Natural killer cell treated with Interleukin-12 subunit alpha and Interleukin-12 subunit beta and Interleukin-15 and Interleukin-18, amount 100 ng/mL, for 72 hours (primary cell): ENCODE results near the gene TENM3. TPM values are rescaled to one million over a fixed set of nuclear protein-coding genes. Genes with fewer than 3 reads are reported as not detected.

Experiments
- ATAC-seq, 2 donors: fragments of 150-1000 bp; cut with Tn5 transposase in 1 of 2; sonication (Bioruptor Pico), chemical (Tn5 transposase) in 1 of 2; 2 replicates each; pipeline ENCODE4 v1.10.0; 2021
- DNase-seq: peaks from one replicate; pipeline ENCODE4 v3.0.0; 2022; ENCODE audit warnings: low spot score
- H3K27ac Mint-ChIP-seq, 2 donors: 1 replicate in 1 of 2; 2 replicates in 1 of 2; pipeline ENCODE4 v1.8.0; 2022; ENCODE audit warnings: mixed read lengths in 2 of 2, mild to moderate bottlenecking in 1 of 2, moderate library complexity in 1 of 2
- H3K27me3 Mint-ChIP-seq, 2 donors: 1 replicate in 1 of 2; 2 replicates in 1 of 2; pipeline ENCODE4 v1.8.0; 2022; ENCODE audit warnings: mixed read lengths in 2 of 2
- H3K36me3 Mint-ChIP-seq: one replicate; pipeline ENCODE4 v1.8.0; 2022; ENCODE audit warnings: mixed read lengths
- H3K4me1 Mint-ChIP-seq, 2 donors: 1 replicate in 1 of 2; 2 replicates in 1 of 2; pipeline ENCODE4 v1.8.0; 2022; ENCODE audit warnings: low read depth in 2 of 2, mixed read lengths in 2 of 2, mild to moderate bottlenecking in 1 of 2
- H3K4me3 Mint-ChIP-seq: one replicate; pipeline ENCODE4 v1.8.0; 2022; ENCODE audit warnings: mixed read lengths
- H3K9me3 Mint-ChIP-seq: 2 replicates; pipeline ENCODE4 v1.8.0; 2022; ENCODE audit warnings: mixed read lengths
- total RNA-seq, 2 donors: library from RNA; stranded (reverse); gene quantifications; one replicate each; pipeline ENCODE4 v1.2.3, GENCODE V29; 2022

TENM3 gene
- total RNA-seq, 2 donors from 2014 or later = not detected

DNA sequence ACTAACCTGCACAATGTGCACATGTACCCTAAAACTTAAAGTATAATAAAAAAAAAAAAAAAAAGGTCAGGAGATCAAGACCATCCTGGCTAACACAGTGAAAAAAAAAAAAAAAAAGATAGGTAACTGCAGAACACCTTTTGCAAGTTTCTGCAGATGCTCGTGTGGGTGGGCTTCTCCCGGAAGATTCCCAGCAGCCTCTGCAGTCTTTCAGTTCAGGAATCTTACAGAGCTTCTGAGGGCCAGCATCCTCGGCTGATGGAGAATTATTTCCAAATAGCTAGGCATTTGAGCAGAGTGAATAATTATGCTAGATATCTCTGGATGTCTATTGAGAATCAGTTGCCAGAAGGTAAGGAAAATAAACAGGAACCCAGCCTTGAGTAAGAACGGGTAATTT, 373.3 kb downstream of the TENM3 start:
- H3K36me3 Mint-ChIP-seq = no peaks in the 10 kb centered on the region
- DNase-seq = no peak
- H3K27me3 Mint-ChIP-seq = peaks cover 6 to 8% of the 10 kb centered on the region in 2 donors
- ATAC-seq = no peak
- H3K9me3 Mint-ChIP-seq = no peaks in the 10 kb centered on the region
- H3K4me1 Mint-ChIP-seq = no peaks in the 10 kb centered on the region
- no peak overlapping the region for H3K4me3 Mint-ChIP-seq
- no peak overlapping the region for H3K27ac Mint-ChIP-seq

DNA sequence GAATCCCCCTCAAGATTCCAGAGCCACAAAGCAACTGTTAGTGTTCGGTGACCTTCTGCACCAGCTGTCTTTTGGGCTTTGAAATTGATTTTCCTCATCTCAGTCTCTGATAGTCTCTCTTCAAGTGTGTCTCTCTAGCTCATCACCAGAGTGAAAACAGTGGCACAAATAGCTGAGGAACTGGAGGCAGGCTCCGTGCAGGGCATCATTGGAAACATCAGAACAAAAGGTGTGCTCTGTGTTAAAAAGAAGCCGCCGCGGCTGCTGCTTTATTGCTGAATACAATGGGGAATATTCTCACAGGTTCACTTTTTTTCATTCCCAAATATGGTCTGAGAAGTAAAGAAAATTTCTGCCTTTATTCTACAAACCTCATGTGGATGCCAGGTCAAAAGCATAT, 376.5 kb downstream of the TENM3 start:
- ATAC-seq (no peak), DNase-seq (no peak)
- no peaks in the 10 kb centered on the region for H3K9me3 Mint-ChIP-seq
- H3K4me1 Mint-ChIP-seq = no peaks in the 10 kb centered on the region
- peaks cover 8 to 12% of the 10 kb centered on the region in 2 donors for H3K27me3 Mint-ChIP-seq
- H3K4me3 Mint-ChIP-seq = no peak overlapping the region
- no peak overlapping the region for H3K27ac Mint-ChIP-seq
- H3K36me3 Mint-ChIP-seq = no peaks in the 10 kb centered on the region

DNA sequence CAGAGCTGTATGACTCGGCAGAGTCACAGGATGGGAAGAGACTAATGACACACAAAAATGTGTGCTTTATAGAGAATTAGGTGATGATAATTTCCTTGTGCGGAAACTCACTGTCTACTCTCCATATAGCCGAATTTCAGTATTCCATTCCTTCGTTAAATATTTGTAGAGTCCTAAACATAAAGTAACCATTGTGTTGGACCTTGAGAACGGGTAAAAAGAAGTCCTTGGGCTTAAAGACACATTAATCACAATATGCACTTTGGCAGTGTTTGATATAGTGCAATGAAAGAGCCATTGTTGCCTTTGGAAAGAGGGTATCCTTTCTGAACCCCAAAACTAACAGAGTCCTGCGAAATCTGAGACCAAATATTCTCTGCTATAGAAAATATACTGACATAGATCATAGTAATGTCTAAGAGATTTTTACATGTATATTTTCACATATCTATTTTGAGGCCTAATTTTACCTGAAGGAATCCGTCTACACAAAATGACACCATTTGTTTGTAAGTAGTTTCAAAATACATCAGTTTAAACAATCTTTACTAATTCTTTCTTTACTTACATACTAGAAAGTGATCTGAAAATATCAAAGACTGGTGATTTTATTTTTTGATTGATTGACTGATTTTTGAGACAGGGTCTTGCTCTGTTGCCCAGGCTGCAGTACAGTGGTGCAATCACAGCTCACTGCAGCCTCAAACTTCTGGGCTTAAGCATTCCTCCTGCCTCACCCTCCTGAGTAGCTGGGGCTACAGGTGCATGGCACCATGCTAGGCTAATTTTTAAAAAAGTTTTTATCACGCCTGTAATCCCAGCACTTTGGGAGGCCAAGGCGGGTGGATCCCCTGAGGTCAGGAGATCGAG, 377.1 kb downstream of the TENM3 start:
- Mint-ChIP-seq H3K4me1 (no peaks in the 10 kb centered on the region), H3K36me3 (no peaks in the 10 kb centered on the region), H3K9me3 (no peaks in the 10 kb centered on the region), H3K27me3 (peaks cover 5 to 12% of the 10 kb centered on the region in 2 donors), H3K4me3 (no peak overlapping the region), H3K27ac (no peak overlapping the region)
- DNase-seq (no peak), ATAC-seq (no peak)

DNA sequence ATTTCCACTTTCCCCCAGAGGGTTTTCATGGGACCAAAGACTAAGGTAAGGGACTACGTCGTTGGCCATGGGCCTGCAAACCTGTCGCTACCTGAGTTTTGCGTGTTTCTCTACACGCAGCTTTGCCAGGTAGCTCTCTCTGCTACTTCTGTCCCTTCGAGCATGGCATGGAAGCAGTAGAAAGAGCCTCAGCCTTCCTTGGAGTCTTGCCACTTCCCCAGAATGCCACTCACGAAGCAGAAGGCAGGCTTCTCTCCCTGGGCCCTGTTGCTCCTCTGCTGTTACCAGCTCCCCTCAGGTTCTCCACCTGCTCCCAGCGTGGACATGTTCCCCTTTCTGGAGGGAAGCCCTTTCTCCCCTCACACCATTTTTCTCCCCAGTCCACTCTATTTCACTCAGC, 381.1 kb downstream of the TENM3 start:
- Mint-ChIP-seq H3K4me1 (no peaks in the 10 kb centered on the region), H3K9me3 (no peaks in the 10 kb centered on the region), H3K36me3 (no peaks in the 10 kb centered on the region), H3K27me3 (peaks cover 3 to 7% of the 10 kb centered on the region in 2 donors), H3K27ac (no peak overlapping the region), H3K4me3 (no peak overlapping the region)
- ATAC-seq (no peak), DNase-seq (no peak)

DNA sequence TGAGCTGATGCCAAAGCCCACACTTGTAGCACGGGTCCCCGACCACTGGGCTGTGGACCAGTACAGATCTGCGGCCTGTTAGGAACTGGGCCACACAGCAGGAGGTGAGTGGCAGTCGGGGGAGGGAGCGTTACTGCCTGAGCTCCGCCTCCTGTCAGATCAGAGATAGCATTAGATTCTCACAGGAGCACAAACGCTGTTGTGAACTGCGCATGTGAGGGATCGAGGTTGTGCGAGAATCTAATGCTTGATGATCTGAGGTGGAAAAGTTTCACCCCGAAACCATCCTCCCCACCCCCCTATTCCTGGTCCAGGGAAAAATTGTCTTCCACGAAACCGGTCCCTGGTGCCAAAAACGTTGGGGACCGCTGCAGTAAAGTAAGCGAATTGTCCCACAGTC, 382.0 kb downstream of the TENM3 start:
- DNase-seq = no peak
- Mint-ChIP-seq H3K9me3 (no peaks in the 10 kb centered on the region), H3K4me3 (no peak overlapping the region), H3K27me3 (peaks cover 6 to 7% of the 10 kb centered on the region in 2 donors), H3K4me1 (no peaks in the 10 kb centered on the region), H3K36me3 (no peaks in the 10 kb centered on the region), H3K27ac (no peak overlapping the region)
- no peak for ATAC-seq

DNA sequence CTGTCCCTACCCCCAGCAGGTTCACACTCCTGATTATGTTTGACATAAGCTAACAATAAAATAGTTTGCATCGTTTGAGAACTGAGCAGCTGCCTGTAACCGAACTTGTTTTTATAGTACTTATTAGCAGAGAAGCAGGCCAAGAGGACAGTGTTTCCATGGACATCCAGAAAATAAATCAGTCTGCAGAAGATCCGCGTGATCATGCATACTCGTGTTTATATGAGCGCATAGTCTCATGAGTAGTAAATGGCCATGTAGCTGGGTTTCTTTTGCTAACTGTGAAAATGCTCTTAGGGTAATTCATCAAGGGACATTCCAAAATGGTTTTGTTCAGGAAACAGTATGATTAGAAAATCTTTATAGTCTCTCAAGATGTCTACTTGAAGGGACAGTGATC, 384.8 kb downstream of the TENM3 start:
- ATAC-seq (no peak), DNase-seq (no peak)
- no peaks in the 10 kb centered on the region for H3K4me1 Mint-ChIP-seq
- no peaks in the 10 kb centered on the region for H3K9me3 Mint-ChIP-seq
- no peak overlapping the region for H3K4me3 Mint-ChIP-seq
- no peak overlapping the region for H3K27ac Mint-ChIP-seq
- H3K36me3 Mint-ChIP-seq = no peaks in the 10 kb centered on the region
- peaks cover 6 to 7% of the 10 kb centered on the region in 2 donors for H3K27me3 Mint-ChIP-seq

DNA sequence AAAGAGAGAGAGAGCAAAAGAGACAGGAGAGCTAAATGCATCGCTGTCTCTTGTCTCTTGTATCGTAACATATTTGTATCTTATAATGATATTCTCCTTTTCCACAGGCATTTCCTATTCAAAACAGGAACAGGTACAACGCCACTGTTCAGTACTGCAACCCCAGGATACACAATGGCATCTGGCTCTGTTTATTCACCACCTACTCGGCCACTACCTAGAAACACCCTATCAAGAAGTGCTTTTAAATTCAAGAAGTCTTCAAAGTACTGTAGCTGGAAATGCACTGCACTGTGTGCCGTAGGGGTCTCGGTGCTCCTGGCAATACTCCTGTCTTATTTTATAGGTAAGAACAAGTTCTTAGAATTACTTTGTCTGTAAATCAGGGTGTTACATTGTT, 385.3 kb downstream of the TENM3 start:
- Mint-ChIP-seq H3K27ac (no peak overlapping the region), H3K4me3 (no peak overlapping the region), H3K4me1 (no peaks in the 10 kb centered on the region), H3K27me3 (peaks cover 6 to 11% of the 10 kb centered on the region in 2 donors), H3K36me3 (no peaks in the 10 kb centered on the region), H3K9me3 (no peaks in the 10 kb centered on the region)
- ATAC-seq (no peak), DNase-seq (no peak)

DNA sequence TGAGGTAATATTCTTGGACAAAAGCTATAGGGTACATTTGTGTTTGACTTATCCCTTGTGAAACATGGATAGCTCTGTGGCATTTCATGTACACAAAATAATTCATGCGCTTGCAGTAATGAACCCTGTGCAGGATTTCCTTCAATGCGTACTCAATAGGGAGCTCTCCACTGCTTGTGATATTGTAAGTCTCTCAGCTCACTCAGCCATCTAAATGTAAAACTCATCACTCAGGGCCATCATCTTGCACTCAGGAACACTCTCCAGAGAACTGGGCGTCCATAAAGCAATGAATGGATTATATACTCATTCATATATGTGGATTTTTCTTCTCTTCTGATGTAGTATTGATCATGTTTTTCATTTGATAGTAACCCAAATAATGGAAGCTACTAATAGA, 385.9 kb downstream of the TENM3 start:
- H3K9me3 Mint-ChIP-seq = no peaks in the 10 kb centered on the region
- H3K27ac Mint-ChIP-seq = no peak overlapping the region
- no peak overlapping the region for H3K4me3 Mint-ChIP-seq
- no peak for DNase-seq
- H3K4me1 Mint-ChIP-seq = no peaks in the 10 kb centered on the region
- no peaks in the 10 kb centered on the region for H3K36me3 Mint-ChIP-seq
- no peak for ATAC-seq
- peaks cover 3 to 17% of the 10 kb centered on the region in 2 donors for H3K27me3 Mint-ChIP-seq

DNA sequence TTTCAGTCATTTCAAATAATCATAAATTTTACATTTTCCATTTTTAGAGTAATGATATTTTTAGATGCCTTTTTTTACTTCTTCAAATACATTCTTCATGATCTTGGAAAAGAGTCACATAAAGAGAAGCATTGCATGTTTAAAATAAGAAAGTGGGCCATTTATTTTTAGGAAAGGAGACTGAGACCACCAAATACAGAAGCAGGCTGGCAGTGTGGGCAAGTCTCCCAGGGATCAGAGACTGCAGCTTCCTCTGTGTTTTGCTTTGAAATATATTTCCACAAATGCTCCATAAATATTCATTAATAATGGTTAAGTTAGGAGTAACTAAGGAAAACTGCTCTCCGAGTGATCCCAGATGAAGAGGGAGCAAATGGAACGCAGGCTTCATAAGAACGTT, 397.3 kb downstream of the TENM3 start:
- H3K27ac Mint-ChIP-seq = no peak overlapping the region
- H3K4me1 Mint-ChIP-seq = no peaks in the 10 kb centered on the region
- H3K36me3 Mint-ChIP-seq = no peaks in the 10 kb centered on the region
- DNase-seq = no peak
- ATAC-seq = no peak
- peaks cover 0 to 5% of the 10 kb centered on the region in 2 donors for H3K27me3 Mint-ChIP-seq
- H3K9me3 Mint-ChIP-seq = peaks cover under 1% of the 10 kb centered on the region
- H3K4me3 Mint-ChIP-seq = no peak overlapping the region

DNA sequence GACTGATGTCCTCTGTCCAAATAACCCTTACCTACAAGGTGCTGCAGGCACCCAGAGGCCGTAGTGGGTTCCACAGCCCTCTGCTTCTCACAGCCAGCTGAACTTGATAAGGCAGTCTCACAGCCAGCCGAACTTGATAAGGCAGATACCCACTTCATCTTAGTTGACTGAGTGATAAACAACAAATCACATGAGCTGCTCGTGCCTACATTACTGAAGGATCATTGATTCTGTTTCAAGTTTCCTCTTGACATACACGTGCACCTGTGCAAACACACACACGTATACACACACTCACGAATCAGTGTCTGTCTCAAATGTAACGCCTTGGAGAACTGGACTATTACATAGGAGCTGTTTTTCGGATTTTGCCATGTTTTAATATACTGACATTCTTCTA, 397.7 kb downstream of the TENM3 start:
- Mint-ChIP-seq H3K27me3 (peaks cover 0 to 7% of the 10 kb centered on the region in 2 donors), H3K9me3 (peaks cover 3% of the 10 kb centered on the region), H3K4me1 (no peaks in the 10 kb centered on the region), H3K4me3 (no peak overlapping the region), H3K36me3 (no peaks in the 10 kb centered on the region), H3K27ac (no peak overlapping the region)
- ATAC-seq (no peak), DNase-seq (no peak)

DNA sequence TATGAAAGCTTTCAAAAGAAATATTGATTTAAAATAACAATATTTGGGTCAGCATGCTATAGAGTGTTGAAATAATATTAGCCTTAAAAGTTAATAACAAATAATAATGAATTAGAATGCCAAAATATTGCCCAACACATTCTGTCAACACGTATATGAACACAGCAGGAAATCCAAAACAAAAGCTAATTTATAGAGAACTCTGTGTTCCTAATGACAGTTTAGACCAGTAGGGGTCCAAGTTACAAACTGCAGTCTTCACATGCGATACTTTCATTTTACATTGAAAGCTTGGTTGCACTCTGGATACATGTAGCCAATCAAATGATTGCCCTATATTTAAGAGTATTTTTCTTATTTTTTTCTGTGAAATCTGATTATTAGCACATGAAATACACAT, 399.6 kb downstream of the TENM3 start:
- no peaks in the 10 kb centered on the region for H3K4me1 Mint-ChIP-seq
- H3K27ac Mint-ChIP-seq = no peak overlapping the region
- H3K9me3 Mint-ChIP-seq = peaks cover 3% of the 10 kb centered on the region

DNA sequence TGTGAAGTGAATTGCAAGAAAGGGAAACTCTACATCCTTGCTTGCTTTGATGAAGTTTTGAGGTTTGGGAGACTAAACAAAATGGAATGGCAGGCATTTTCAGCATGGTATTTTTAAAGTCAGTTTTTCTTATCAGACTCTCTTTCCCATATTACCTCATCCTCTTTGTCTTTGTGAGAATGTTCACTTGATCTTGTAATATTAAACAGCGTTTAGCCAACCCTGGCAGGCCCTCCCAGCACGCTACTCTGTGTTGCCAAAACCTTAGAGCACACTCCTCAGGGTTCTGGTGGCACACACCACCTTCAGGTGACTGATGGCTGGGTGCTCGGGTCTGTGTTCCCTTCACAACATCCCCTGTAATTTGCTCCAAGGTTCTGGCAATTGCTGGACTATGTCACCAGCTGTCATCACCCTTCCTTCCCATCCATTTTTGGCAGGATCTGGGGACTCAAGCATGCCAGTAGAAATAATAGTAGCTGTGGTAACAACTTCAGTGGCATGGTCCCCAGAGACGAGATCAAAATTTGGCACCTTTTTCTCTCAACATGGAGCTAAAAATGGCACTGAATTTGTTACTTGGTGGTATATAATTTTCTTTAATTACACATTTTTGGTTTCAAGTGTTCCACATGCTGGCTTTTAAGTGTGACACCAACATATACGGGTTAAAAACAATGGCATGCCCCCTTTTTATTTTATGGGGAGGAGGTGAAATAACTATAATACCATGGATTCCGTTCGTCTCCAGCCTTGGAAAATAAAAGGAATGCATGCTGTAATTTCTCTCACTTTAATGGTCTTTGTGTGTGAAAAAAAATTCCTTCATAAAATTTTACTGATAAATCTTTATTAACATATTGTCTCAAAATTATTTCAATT, 400.8 kb downstream of the TENM3 start:
- H3K27me3 Mint-ChIP-seq = peaks cover 0 to 24% of the 10 kb centered on the region in 2 donors

More for the DNA sequence above, 399.6 kb downstream of the TENM3 start:
- Mint-ChIP-seq H3K36me3 (no peaks in the 10 kb centered on the region), H3K4me3 (no peak overlapping the region), H3K27me3 (peaks cover 0 to 21% of the 10 kb centered on the region in 2 donors)
- no peak for ATAC-seq
- DNase-seq = no peak

DNA sequence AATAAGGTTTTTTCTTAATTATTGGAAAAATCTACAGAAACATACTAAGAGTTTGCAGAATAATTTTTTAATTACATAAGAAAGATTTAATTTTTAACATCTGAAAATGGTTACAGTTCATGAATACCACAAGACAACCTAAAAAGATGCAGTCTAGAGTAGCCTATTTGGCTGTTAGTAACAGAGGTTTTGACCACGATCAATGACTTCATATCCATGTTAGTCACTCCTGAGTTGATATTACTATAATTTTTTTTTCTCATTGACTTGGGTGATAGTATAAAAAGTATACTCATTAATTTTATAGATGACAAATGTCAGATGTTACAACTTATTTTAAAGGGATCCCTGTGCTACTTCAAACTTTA, 401.5 kb downstream of the TENM3 start:
- H3K4me1 Mint-ChIP-seq = no peaks in the 10 kb centered on the region
- ATAC-seq (no peak), DNase-seq (no peak)
- H3K27me3 Mint-ChIP-seq = peaks cover 0 to 19% of the 10 kb centered on the region in 2 donors
- H3K36me3 Mint-ChIP-seq = no peaks in the 10 kb centered on the region
- no peak overlapping the region for H3K4me3 Mint-ChIP-seq
- H3K9me3 Mint-ChIP-seq = peaks cover 3% of the 10 kb centered on the region
- H3K27ac Mint-ChIP-seq = no peak overlapping the region

More for the DNA sequence above, 400.8 kb downstream of the TENM3 start:
- Mint-ChIP-seq H3K4me1 (no peaks in the 10 kb centered on the region), H3K27ac (no peak overlapping the region), H3K36me3 (no peaks in the 10 kb centered on the region), H3K9me3 (peaks cover 3% of the 10 kb centered on the region), H3K4me3 (no peak overlapping the region)
- no peak for DNase-seq
- no peak for ATAC-seq

DNA sequence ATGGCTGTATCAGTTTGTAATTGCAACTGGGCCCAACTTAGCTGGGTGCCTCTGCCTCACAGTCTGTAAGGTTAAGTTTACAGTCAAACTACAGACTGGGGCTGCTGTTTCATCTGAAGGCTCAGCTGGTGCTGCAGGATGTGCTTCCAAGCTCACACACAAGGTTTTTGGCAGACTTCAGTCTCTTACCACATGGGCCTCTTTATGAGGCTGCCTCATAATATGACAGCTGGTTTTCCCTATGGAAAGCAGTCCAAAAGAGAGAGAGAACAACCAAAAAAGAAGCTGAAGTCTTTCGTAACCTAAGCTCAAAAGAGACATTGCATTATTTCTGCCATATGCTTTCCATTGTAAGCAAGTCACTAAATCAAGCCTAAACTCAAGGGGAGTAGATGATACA, 402.3 kb downstream of the TENM3 start:
- ATAC-seq (no peak), DNase-seq (no peak)
- no peak overlapping the region for H3K4me3 Mint-ChIP-seq
- peaks cover 3% of the 10 kb centered on the region for H3K9me3 Mint-ChIP-seq
- no peaks in the 10 kb centered on the region for H3K36me3 Mint-ChIP-seq
- no peak overlapping the region for H3K27ac Mint-ChIP-seq
- peaks cover 2 to 25% of the 10 kb centered on the region in 2 donors for H3K27me3 Mint-ChIP-seq
- H3K4me1 Mint-ChIP-seq = no peaks in the 10 kb centered on the region
